GM12801 (cell line): ENCODE results near the gene SULF2.

Experiments
- TF ChIP-seq, protein P1 (sequence below): IDR thresholded peaks from one replicate; pipeline ENCODE4 v1.5.1; 2011; ENCODE audit warnings: control low read depth; ENCODE audit not compliant: insufficient read length; ENCODE audit errors: extremely low read depth

SULF2 gene

GRCh38 chr20:47765271-47765670 is 20.0 kb downstream of the SULF2 start:
- TF ChIP-seq, protein P1, sequence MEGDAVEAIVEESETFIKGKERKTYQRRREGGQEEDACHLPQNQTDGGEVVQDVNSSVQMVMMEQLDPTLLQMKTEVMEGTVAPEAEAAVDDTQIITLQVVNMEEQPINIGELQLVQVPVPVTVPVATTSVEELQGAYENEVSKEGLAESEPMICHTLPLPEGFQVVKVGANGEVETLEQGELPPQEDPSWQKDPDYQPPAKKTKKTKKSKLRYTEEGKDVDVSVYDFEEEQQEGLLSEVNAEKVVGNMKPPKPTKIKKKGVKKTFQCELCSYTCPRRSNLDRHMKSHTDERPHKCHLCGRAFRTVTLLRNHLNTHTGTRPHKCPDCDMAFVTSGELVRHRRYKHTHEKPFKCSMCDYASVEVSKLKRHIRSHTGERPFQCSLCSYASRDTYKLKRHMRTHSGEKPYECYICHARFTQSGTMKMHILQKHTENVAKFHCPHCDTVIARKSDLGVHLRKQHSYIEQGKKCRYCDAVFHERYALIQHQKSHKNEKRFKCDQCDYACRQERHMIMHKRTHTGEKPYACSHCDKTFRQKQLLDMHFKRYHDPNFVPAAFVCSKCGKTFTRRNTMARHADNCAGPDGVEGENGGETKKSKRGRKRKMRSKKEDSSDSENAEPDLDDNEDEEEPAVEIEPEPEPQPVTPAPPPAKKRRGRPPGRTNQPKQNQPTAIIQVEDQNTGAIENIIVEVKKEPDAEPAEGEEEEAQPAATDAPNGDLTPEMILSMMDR: no peak

GRCh38 chr20:47764154-47764733 is 21.0 kb downstream of the SULF2 start:
- TF ChIP-seq, protein P1: no peak

- TF ChIP-seq, protein P1: no peak
Observed at GRCh38 chr20:47762699-47763268, 22.5 kb downstream of the SULF2 start.

DNA sequence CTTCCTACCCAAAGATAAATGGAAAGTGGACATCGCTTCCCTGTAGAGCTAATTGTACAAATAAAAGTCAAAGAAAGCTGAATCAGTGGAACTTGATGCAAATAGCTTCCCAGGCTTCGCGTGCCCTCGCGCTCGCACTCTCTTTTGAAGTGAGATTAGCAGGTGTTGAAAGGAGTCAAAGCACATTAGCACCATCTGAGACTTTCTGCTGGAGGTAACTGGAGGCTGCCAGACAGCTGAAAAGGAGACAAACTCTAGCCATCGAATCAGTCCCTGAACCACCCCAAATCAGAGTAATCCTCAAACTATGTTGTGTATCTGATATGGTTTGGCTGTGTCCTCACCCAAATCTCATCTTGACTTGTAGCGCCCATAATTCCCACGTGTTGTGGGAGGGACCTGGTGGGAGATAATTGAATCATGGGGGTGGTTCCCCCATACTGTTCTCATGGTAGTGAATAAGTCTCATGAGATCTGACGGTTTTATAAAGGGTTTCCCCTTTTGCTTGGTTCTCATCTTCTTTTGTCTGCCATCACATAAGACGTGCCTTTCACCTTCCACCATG is 23.7 kb downstream of the SULF2 start:
- TF ChIP-seq, protein P1: no peak

DNA sequence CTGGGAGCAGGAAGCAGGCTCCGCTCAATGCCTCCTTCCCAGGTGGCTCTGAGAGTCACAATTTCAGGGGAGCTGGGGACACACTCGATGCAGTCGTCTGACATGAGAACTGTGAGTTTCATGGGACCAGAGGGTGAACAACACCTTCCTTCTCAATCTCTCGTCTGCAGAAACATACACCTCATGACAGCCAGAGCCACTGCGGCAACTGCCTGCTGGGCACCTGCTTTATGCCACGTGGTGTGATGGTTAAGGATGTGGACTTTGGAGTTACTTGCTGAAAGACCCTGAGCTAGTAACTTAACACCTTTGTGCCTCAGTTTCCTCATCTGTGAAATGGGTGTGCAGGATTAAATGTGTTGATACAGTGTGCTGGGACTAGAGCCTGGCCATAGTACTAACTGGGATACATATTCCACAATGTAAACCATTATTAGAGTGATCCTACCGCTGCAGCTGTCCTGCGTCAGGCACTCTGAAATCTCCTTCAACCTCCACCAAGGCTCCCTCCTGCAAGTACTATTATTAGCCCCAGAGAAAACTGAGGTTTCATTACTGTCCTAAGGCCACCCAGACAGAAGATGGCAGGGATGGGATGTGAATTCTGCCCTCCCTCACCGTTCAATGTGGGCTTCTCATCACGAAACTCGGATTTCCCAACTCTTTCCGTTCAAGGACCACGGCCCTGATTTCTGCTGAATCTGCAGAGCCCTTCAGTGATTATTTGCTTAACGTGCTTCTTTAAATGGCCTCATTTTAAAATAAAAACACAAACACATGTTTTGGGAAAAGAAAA is 24.4 kb downstream of the SULF2 start:
- TF ChIP-seq, protein P1: no peak

GRCh38 chr20:47758517-47759450 is 26.5 kb downstream of the SULF2 start:
- TF ChIP-seq, protein P1: no peak
